Mesodermal cell (in vitro differentiated cells): Measurements from ENCODE around the gene CPT1A. TPM values are rescaled to one million over a fixed set of nuclear protein-coding genes. Genes with fewer than 3 reads are reported as not detected.
"Not testable (repeated sequence)": the region's sequence is repeated elsewhere in the genome, so short reads cannot be mapped to it uniquely, and the experiment has no call there.

ENCODE experiments used
- H3K27ac ChIP-seq: 2 replicates; pipeline ENCODE4 v1.7.0; 2013; ENCODE audit warnings: mild to moderate bottlenecking, low read depth, low read length, moderate library complexity; ENCODE audit not compliant: severe bottlenecking
- H3K36me3 ChIP-seq: 2 replicates; pipeline ENCODE4 v1.7.1; 2013; ENCODE audit warnings: mild to moderate bottlenecking, low read length, moderate library complexity; ENCODE audit not compliant: control insufficient read depth, insufficient read depth
- H3K4me1 ChIP-seq: one replicate; pipeline ENCODE4 v1.7.1; 2013; ENCODE audit warnings: mild to moderate bottlenecking, low read length; ENCODE audit not compliant: insufficient read depth, control insufficient read depth, poor library complexity, severe bottlenecking
- H3K4me3 ChIP-seq: 2 replicates; pipeline ENCODE4 v1.7.0; 2013; ENCODE audit warnings: low read length, control low read depth, mild to moderate bottlenecking; ENCODE audit not compliant: insufficient read depth, poor library complexity, severe bottlenecking; ENCODE audit errors: extremely low read depth
- H3K9me3 ChIP-seq: 2 replicates; pipeline ENCODE4 v1.7.1; 2013; ENCODE audit warnings: mild to moderate bottlenecking, low read length, moderate library complexity; ENCODE audit not compliant: control insufficient read depth
- WGBS, 2 experiments: methylation state at CpG; one replicate each; pipeline ENCODE4 v1.1.5; 2013; ENCODE audit warnings: missing lambda C conversion rate in 2 of 2; ENCODE audit not compliant: insufficient coverage in 2 of 2; 5-methylcytosine and 5-hydroxymethylcytosine counted together
- polyA plus RNA-seq, 2 experiments: library from polyadenylated mRNA; stranded (reverse); fragments of 50-300 nt; gene quantifications; one replicate each; pipeline ENCODE4 v1.2.3, GENCODE V29; 2013

The CPT1A gene
- 0.85 TPM for polyA plus RNA-seq (2013, experiment 1 of 2)
- 0.81 TPM for polyA plus RNA-seq (2013, experiment 2 of 2)

DNA sequence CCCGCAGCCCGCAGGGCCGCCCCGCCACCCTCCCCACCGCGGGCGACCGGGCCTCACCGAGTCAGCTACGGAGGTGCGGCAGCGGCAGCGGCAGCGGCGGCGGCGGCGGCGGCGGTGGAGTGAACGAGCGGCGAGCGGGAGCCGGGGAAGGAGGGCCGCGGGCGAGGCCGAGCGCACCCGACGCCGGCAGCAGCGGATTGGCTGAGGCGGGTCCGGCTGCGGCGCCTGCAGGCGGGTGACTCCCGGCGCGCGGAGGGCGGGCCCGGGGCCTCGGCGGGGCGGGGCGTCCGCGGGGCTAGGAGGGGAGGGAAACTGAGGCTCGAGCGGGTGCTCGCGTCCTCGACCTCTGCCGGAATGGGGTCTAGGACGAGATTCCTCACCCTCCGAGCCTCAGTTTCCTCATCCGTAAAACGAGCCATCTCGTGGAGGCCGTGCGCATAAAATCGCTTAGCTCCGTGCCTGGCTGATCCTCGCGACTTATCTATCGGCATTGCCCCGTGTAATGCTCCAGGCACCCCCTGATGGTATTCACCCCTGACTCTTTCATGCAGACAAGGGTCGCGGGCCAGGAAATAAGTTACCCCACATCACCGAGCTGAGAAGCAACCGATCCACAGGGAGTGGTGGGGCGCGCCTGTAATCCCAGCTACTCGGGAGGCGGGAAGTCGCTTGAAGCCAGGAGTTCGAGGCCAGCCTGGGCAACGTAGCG, at the start of gene CPT1A:
Gene CPT1A (minus strand): TSS at position 199 of the 709 bp plus-strand sequence. CDS start 26,442 bp downstream, outside the sequence.
- Histone ChIP-seq H3K36me3 (no peaks in the 10 kb centered on the region), H3K4me1 (peaks cover 10% of the 10 kb centered on the region), H3K27ac (no peak within 1 kb of the TSS), H3K9me3 (no peaks in the 10 kb centered on the region), H3K4me3 (peak within 1 kb of the TSS; percentile 18)
- 15 to 16% methylated on average over 45 to 58 of the region's 82 CpGs for WGBS, 2 experiments

DNA sequence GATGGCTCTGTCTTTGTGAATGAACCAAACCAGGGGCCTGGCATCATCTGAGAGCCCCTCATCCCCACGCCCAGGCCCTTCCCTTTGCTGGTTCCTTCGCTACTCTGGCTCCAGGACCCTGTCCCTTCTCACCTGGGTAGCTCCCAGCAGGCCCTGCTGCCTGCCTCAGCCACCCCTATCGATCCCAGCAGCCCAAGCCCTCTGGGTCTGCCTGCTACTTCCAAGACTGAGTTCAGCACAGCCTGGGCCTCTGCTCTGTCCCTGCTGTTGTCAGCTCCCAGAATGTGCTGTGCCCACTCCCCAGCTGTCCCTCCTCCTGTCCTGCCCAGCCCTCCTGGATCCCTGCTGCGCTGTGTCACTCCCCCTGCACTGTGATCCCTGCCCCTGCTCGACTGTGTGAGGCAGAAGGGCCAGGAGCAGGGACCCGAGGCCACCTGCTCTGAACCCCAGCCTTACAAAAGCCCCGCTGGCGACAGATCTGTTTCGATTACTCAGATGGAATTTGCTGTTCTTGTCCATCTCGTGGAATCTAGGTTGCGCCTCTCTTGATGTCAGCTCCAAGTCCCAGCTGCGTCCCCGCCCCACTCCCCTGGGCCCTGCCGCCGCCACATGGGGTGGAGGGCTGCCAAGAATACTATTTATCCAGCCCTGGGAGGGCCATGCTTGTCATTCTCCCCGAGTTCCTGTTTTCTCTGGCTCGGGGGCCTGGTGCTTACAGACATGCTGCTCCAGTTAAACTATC, 48.9 kb upstream of the CPT1A start:
- no peak overlapping the region for H3K4me3 ChIP-seq
- H3K4me1 ChIP-seq: no peaks in the 10 kb centered on the region
- H3K27ac ChIP-seq: no peak overlapping the region
- H3K9me3 ChIP-seq: no peaks in the 10 kb centered on the region
- H3K36me3 ChIP-seq: peaks cover 57% of the 10 kb centered on the region
- WGBS, 2 experiments: 95 to 96% methylated on average over 17 of the region's 17 CpGs

DNA sequence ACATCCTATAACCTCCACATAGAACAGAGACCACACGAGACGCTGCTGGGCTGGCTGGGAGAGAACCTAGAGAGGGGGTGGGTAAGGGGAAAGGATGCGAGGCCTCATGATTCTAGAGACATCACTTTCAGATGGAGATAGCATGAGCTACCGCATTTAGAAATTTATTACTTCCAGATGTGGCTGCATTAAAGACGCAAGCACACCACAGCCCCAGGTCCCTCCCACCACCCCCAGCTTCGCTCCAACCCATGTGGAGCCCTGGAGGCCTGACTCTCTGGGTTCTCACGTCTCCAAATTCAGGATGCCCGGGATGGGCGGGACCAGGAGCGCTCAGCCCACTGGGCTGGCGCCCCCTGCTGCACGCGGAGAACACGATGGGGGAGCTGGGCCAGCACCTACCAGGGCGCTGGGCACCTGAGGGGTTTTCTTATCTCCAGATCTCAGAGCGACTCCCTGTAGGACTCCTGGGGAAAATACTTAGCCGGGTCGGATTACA, 48.3 kb upstream of the CPT1A start:
- Histone ChIP-seq H3K36me3 (peaks cover 54% of the 10 kb centered on the region), H3K9me3 (no peaks in the 10 kb centered on the region), H3K4me3 (no peak overlapping the region), H3K27ac (no peak overlapping the region), H3K4me1 (no peaks in the 10 kb centered on the region)
- WGBS, 2 experiments: 65 to 66% methylated on average over 12 to 15 of the region's 18 CpGs

GRCh38 chr11:68884827-68885226, 43.1 kb upstream of the CPT1A start:
- not testable (repeated sequence) for H3K4me3 ChIP-seq, H3K9me3 ChIP-seq, H3K27ac ChIP-seq, H3K4me1 ChIP-seq
- H3K36me3 ChIP-seq: peaks cover 15% of the 10 kb centered on the region
- 89 to 95% methylated on average over 10 to 14 of the region's 15 CpGs for WGBS, 2 experiments

GRCh38 chr11:68882391-68882790, 40.7 kb upstream of the CPT1A start:
- no peak overlapping the region for H3K27ac ChIP-seq
- H3K36me3 ChIP-seq: peaks cover 7% of the 10 kb centered on the region
- H3K9me3 ChIP-seq: no peaks in the 10 kb centered on the region
- WGBS, 2 experiments: 83 to 86% methylated on average over 7 of the region's 13 CpGs
- no peak overlapping the region for H3K4me3 ChIP-seq
- H3K4me1 ChIP-seq: no peaks in the 10 kb centered on the region

DNA sequence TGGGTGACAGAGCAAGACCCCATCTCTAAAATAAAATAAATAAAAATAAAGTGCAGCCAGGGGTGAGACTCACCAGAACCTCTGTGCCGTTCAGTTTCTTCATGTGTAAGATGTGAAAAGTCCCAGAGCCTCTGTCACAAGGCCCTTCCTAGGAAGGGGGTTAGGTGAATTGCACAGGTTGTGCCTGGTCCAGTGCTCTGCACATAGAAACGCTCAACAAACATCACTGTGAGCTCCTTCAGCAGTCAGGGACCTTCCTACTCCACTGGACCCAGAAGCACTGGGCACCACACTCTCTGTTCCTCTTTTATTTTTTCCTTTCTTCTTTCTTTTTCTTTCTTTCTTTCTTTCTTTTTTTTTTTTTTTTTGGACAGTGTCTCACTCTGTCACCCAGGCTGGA, 39.6 kb upstream of the CPT1A start:
- Histone ChIP-seq H3K9me3 (no peaks in the 10 kb centered on the region), H3K4me1 (no peaks in the 10 kb centered on the region), H3K36me3 (peaks cover 4% of the 10 kb centered on the region), H3K27ac (no peak overlapping the region), H3K4me3 (no peak overlapping the region)
- 94 to 100% methylated on average over 1 to 2 of the region's 2 CpGs for WGBS, 2 experiments

DNA sequence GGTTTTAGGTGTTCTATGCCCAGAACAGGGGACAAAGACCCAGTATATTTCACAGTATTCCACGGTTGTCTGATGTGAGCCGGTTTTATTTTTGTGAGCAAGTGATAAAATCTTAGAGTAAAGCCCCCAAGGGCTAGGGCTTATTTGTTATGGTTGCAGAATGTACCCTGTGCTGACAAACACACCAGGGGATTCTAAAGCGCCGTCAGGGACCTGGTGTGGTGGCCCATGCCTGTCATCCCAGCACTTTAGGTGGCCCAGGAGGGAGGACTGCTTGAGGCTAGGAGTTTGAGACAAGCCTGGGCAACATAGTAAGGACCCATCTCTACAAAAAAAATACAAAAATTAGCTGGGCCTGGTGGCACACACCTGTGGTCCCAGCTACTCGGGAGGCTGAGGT, 39.1 kb upstream of the CPT1A start:
- 91 to 100% methylated on average over 3 to 4 of the region's 5 CpGs for WGBS, 2 experiments

DNA sequence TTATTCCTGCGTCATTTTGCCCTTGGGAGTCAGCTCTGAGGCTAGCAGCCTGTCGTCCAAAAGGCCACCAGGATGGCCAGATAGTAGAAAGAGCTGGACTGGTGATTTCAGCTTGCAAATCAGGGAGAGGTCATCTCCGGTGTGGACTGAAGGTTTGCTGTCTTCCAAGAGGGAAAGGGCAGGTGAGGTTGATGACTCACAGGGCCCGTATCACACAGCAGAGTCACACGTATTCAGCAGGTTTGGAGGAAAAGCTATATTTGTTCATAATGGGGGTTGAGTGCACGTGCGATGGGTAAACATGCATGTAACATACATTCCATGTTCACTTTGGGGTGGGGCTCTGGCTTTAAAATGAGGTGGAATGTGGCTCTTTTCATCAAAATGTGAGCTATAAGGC, 36.3 kb upstream of the CPT1A start:
- H3K27ac ChIP-seq: no peak overlapping the region
- H3K9me3 ChIP-seq: no peaks in the 10 kb centered on the region
- H3K36me3 ChIP-seq: no peaks in the 10 kb centered on the region
- H3K4me1 ChIP-seq: no peaks in the 10 kb centered on the region
- WGBS, 2 experiments: 88 to 96% methylated on average over 6 to 7 of the region's 7 CpGs
- H3K4me3 ChIP-seq: no peak overlapping the region

More for the DNA sequence above, 39.1 kb upstream of the CPT1A start:
- Histone ChIP-seq H3K4me1 (no peaks in the 10 kb centered on the region), H3K4me3 (no peak overlapping the region), H3K9me3 (no peaks in the 10 kb centered on the region), H3K27ac (no peak overlapping the region), H3K36me3 (peaks cover 4% of the 10 kb centered on the region)

DNA sequence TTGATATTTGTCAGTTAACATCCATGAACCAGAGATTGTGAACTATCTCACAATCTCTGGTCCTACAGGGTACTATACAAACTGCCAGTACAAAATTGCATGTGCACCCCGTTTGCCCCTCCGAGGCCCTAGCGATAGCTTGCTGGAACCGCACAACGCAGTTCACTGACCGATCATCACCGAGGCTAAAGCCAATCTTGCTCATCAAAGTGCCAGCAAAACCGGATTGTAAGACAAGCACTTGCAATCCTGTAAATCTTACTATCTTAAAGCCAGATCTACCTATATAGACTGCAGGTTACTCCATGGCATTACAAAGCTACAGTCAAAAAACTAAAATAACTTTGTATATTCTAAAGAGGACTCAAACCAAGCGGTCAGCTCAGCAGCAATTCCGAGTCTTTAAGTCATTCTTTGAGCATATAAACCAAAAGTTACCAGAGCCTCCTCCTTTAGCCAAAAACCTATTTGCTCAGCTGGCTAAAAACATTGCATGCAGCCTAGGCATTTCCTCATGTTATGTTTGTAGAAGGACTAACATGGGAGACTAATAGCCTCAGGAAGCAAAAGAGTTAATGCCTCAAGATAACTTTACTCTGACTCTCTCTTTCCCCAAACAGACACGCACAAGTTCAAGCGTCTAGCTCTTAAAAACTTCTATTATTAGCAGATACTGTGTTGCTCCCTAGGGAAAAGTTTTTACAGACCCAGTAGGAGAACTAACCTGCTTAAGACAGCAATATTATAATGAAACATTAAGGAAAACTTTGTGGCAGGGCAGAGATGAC, 30.7 kb upstream of the CPT1A start:
- Histone ChIP-seq H3K9me3 (no peaks in the 10 kb centered on the region), H3K4me1 (no peaks in the 10 kb centered on the region), H3K27ac (no peak overlapping the region), H3K4me3 (no peak overlapping the region), H3K36me3 (no peaks in the 10 kb centered on the region)
- 93 to 95% methylated on average over 7 to 9 of the region's 12 CpGs for WGBS, 2 experiments

DNA sequence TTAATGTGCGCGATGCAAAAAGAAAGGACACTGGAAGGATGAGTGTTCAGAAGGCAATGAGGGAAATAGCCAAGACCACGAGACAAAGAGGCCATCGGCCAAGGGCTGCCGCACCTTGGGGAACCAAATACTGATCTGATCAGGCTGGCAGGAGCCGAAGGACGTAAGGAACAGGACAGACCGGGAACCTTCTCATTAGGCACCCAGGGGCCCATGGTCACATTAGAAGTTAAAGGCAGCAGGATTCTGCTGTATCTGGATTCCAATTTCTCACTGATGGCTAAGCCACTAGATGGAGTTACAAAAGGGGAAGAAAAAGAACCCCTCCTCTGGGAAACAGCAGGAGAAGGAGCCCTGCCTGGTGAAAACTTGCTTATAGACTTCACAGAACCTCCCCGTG, 28.8 kb upstream of the CPT1A start:
- Histone ChIP-seq H3K27ac (no peak overlapping the region), H3K4me1 (no peaks in the 10 kb centered on the region), H3K36me3 (no peaks in the 10 kb centered on the region), H3K9me3 (no peaks in the 10 kb centered on the region), H3K4me3 (no peak overlapping the region)
- WGBS, 2 experiments: 72 to 77% methylated on average over 7 to 9 of the region's 9 CpGs
